Keratinocyte (primary cell): ENCODE data around the gene GPR63.
"Not testable (repeated sequence)": the region's sequence is repeated elsewhere in the genome, so short reads cannot be mapped to it uniquely, and the experiment has no call there.

ENCODE experiments used
- EZH2 ChIP-seq: IDR thresholded peaks from one replicate; pipeline ENCODE4 v1.6.1; 2012; ENCODE audit warnings: inconsistent platforms, mild to moderate bottlenecking, low read length, moderate library complexity
- TF ChIP-seq, protein P1 (sequence below), 3 experiments: IDR thresholded peaks in 1 of 3; conservative IDR thresholded peaks in 1 of 3; optimal IDR thresholded peaks in 1 of 3; 2 replicates in 2 of 3; 3 replicates in 1 of 3; pipeline versions ENCODE3 to v1.5.1; 2011; ENCODE audit warnings: low read length in 3 of 3, mild to moderate bottlenecking in 3 of 3, moderate library complexity in 2 of 3, control low read depth in 1 of 3, inconsistent platforms in 1 of 3; ENCODE audit not compliant: insufficient read depth in 2 of 3; ENCODE audit errors: extremely low read depth in 1 of 3

DNA sequence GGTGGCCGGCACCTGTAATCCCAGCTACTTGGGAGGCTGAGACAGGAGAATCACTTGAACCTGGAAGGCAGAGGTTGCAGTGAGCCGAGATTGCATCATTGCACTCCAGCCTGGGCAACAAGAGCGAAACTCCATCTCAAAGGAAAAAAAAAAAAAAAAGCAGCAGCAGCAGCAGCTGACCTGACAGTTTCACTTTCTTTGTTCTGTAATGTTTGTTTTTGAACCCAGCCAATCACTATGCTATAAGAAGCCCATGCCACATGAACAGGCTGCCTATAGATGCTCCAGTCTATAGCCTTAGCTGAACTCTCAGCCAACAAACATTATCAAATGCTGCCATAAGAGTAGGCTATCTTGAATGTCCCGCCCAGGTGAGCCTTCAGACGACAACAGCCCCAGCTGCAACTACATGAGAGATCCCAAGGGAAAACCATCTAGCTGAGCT lies 47.9 kb upstream of the GPR63 start:
- TF ChIP-seq, protein P1, sequence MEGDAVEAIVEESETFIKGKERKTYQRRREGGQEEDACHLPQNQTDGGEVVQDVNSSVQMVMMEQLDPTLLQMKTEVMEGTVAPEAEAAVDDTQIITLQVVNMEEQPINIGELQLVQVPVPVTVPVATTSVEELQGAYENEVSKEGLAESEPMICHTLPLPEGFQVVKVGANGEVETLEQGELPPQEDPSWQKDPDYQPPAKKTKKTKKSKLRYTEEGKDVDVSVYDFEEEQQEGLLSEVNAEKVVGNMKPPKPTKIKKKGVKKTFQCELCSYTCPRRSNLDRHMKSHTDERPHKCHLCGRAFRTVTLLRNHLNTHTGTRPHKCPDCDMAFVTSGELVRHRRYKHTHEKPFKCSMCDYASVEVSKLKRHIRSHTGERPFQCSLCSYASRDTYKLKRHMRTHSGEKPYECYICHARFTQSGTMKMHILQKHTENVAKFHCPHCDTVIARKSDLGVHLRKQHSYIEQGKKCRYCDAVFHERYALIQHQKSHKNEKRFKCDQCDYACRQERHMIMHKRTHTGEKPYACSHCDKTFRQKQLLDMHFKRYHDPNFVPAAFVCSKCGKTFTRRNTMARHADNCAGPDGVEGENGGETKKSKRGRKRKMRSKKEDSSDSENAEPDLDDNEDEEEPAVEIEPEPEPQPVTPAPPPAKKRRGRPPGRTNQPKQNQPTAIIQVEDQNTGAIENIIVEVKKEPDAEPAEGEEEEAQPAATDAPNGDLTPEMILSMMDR (optimal IDR thresholded peaks at IDR 0.05 in 1 of 3, IDR thresholded peaks at IDR 0.05 in 1 of 3, conservative IDR thresholded peaks at IDR 0.05 in 1 of 3; ENCODE audit: extremely low read depth in 1 of 3, insufficient read depth in 2 of 3, low read length in 3 of 3) = not testable (repeated sequence)
- TF ChIP-seq EZH2 = not testable (repeated sequence)
